HUES48 (cell line): ENCODE measurements around the gene RPH3AL.

Experiments
- H3K27ac ChIP-seq: one replicate; pipeline ENCODE4 v1.7.0; 2013; ENCODE audit warnings: low read depth, low read length, inconsistent platforms
- H3K27me3 ChIP-seq: 2 replicates; pipeline ENCODE4 v1.6.1; 2013; ENCODE audit warnings: mild to moderate bottlenecking, low read length; ENCODE audit not compliant: control insufficient read depth, insufficient read depth
- H3K36me3 ChIP-seq: 2 replicates; pipeline ENCODE4 v1.6.1; 2013; ENCODE audit warnings: low read length; ENCODE audit not compliant: control insufficient read depth, insufficient read depth
- H3K4me1 ChIP-seq: 2 replicates; pipeline ENCODE4 v1.6.1; 2013; ENCODE audit warnings: mild to moderate bottlenecking, low read length; ENCODE audit not compliant: control insufficient read depth, insufficient read depth
- H3K4me3 ChIP-seq: 2 replicates; pipeline ENCODE4 v1.5.1; 2013; ENCODE audit warnings: mild to moderate bottlenecking, low read depth, low read length
- H3K9ac ChIP-seq: 2 replicates; pipeline ENCODE4 v1.6.1; 2013; ENCODE audit warnings: mild to moderate bottlenecking, low read depth, low read length, moderate library complexity
- H3K9me3 ChIP-seq: 2 replicates; pipeline ENCODE4 v1.6.1; 2013; ENCODE audit warnings: low read length; ENCODE audit not compliant: control insufficient read depth, insufficient read depth

RPH3AL gene

DNA sequence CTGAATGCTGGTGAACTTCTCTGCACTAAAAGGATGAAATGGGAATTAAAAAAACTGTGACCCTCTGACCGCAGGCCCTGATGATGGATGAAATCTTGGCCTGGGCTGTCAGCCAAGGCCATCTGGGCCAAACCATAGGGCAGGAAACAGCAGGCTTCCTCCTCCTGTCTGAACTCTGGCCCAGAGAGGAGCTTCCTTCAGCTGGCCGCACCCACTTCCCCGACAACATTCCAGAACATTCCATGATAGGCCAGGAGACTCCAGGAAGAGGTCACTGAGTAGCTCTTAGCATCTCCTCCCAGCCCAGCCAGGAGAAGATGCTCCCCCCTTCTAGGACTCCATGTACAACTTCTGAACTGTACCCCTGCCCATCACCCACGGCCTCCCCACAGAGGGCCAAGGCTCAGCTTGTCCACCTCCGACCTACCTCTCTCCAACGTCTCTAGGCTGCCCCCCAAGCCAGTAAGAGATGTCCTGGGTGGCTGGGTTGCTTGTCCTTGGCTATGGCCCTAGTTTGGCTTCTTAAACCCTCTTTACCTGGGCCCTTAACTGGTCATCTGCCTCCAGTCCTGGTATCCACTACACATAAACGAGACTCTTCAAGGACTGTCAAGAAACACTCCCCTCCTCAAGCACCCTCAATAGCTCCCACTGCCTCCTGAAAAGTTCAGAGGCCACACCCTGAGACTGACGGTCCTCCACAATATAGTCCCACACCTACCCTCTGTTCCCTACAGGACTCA, 1.7 kb downstream of the RPH3AL start:
- no peak overlapping the region for H3K4me3 ChIP-seq
- H3K9me3 ChIP-seq: peaks cover 12% of the 10 kb centered on the region
- no peak overlapping the region for H3K27ac ChIP-seq
- H3K27me3 ChIP-seq: no peaks in the 10 kb centered on the region
- H3K4me1 ChIP-seq: peaks cover 6% of the 10 kb centered on the region; the same call in 1 of the 2 replicates
- H3K36me3 ChIP-seq: no peaks in the 10 kb centered on the region
- no peak overlapping the region for H3K9ac ChIP-seq

DNA sequence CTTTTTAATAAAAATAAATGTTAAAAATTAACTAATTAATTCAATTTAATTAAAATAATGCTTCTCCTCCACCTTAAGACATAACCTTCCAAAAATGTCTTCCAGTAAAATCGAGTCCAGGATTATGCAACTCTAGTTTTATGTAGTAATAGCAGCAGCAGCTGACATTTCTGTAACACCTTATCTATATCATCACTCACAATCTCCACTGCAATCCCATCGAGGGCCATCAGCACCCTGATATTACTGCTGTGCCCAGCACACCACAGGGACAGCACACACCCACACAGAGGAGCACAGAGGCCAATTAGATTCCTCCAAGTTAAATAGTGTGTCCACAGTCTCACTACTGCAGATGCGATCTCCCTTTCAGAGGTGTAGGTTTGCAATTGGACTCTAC, 2.9 kb downstream of the RPH3AL start:
- Histone ChIP-seq H3K4me1 (peaks cover 6% of the 10 kb centered on the region; the same call in 1 of the 2 replicates), H3K4me3 (no peak overlapping the region), H3K9me3 (0 out of 2 replicates have a peak, but pooled peaks cover 1% of the 10 kb centered on the region), H3K9ac (no peak overlapping the region), H3K27ac (no peak overlapping the region), H3K27me3 (no peaks in the 10 kb centered on the region), H3K36me3 (no peaks in the 10 kb centered on the region)

DNA sequence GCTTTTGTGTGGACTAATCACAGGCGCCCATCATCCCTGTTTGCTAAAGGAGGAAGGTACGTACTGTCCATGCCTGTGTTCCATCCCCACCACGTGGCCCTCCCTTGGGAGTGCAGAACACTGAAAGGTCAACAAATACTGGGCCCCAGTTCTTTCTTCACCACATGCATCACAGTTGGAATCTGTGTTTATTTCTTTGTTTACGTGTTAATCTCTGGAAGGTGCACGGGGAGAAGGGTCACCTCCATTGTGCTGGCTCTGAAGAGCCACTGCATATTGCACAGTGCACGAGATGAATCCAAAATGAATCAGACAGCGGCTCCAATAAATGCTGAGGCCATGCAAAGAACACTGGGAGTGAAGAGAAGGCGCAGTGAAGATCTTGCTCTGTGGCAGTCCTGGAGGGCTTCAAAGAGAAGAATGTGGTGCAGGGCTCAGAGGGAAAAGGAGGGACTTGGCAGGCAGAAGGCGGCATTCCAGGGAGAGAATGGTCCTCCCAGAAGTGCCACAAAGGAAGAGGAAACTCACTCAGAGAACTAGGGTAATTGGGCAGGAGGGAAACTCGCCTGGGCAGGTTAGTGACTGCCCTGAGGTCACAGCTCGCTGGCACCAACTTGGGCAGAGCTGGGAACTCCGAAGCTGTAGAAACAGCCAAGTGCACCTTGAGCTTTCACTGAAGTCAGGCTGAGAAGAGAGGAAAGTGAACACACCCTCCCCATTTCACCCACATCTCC, 3.7 kb downstream of the RPH3AL start:
- no peak overlapping the region for H3K27ac ChIP-seq
- H3K9ac ChIP-seq: no peak overlapping the region

DNA sequence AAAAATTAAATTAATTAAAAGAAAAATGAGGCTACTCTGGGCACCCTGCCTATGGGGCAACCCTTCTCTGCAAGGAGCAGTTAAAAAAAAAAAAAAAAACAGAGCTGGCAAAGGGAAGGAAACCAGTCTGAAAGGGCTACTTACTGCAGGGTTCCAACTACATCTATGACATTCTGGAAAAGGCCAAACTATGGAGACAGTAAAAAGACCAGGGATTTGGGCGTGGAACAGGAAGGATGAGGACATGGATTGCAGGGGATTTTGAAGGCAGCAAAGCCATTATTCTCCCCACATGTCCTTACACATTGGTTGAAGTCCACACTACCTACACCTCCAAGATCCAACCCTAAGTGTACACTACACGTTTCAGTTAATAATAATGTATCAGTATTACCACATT, 4.6 kb downstream of the RPH3AL start:
- H3K4me3 ChIP-seq: no peak overlapping the region
- peaks cover 6% of the 10 kb centered on the region; the same call in 1 of the 2 replicates for H3K4me1 ChIP-seq
- H3K27ac ChIP-seq: no peak overlapping the region
- H3K9me3 ChIP-seq: no peaks in the 10 kb centered on the region
- no peaks in the 10 kb centered on the region for H3K27me3 ChIP-seq
- H3K9ac ChIP-seq: no peak overlapping the region
- no peaks in the 10 kb centered on the region for H3K36me3 ChIP-seq

More for the DNA sequence above, 3.7 kb downstream of the RPH3AL start:
- Histone ChIP-seq H3K36me3 (no peaks in the 10 kb centered on the region), H3K27me3 (no peaks in the 10 kb centered on the region), H3K4me1 (peaks cover 6% of the 10 kb centered on the region; the same call in 1 of the 2 replicates), H3K9me3 (no peaks in the 10 kb centered on the region), H3K4me3 (no peak overlapping the region)

DNA sequence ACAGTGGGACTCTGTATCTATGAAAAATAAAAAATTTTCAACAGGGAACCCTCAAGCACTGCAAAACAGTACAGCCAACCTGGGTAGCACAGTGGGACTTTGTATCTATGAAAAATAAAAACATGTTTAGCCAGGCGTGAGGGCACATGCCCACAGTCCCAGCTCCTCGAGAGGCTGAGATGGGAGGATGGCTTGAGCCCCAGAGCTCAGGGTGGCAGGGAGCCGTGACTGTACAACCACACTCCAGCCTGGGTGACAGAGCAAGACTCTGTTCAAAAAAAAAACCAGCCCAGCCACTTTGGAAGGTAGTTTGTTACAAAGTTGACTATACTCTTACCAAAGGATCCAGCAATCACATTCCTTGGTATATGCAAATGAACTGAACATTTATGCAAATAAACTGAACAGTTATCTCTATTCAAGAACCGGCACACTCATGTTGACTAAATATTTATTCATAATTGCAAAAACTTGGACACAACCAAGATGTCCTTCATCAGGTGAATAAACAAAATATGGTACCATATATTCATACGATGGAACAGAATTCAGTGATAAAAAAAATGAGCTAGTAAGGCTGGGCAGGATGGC, 5.2 kb downstream of the RPH3AL start:
- Histone ChIP-seq H3K9ac (no peak overlapping the region), H3K36me3 (no peaks in the 10 kb centered on the region), H3K27ac (no peak overlapping the region), H3K27me3 (no peaks in the 10 kb centered on the region), H3K9me3 (no peaks in the 10 kb centered on the region), H3K4me3 (no peak overlapping the region), H3K4me1 (peaks cover under 1% of the 10 kb centered on the region; the same call in 1 of the 2 replicates)

DNA sequence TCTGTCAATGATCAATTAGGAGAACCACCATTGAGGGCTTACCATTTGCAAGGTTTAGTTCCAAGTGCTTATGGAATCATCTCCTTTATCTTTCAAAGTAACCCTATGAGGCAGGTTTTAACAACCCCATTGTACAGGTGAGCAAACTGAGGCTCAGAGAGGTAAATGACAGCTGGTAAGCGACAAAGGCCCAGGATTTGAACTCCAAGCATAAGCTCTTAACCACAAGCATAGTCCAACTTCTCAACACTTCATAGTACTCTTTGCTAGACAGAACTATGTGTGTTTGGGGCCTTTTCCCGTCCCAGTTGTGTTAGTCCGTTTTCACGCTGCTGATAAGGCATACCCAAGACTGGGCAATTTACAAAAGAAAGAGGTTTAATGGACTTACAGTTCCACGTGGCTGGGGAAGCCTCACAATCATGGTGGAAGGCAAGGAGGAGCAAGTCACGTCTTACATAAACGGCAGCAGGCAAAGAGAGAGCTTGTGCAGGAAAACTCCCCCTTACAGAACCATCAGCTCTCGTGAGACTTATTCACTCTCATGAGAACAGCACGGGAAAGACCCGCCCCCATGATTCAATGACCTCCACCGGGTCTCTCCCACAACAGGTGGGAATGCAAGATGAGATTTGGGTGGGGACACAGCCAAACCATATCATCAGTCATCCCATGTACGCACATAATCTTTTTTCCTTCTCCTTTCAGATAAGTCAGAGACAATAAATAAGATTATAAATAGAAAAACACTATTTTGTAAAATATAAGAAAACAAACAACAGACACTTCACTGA, 6.4 kb downstream of the RPH3AL start:
- Histone ChIP-seq H3K27ac (no peak overlapping the region), H3K4me1 (no peaks in the 10 kb centered on the region), H3K27me3 (no peaks in the 10 kb centered on the region), H3K4me3 (no peak overlapping the region), H3K9ac (no peak overlapping the region), H3K36me3 (no peaks in the 10 kb centered on the region), H3K9me3 (no peaks in the 10 kb centered on the region)

DNA sequence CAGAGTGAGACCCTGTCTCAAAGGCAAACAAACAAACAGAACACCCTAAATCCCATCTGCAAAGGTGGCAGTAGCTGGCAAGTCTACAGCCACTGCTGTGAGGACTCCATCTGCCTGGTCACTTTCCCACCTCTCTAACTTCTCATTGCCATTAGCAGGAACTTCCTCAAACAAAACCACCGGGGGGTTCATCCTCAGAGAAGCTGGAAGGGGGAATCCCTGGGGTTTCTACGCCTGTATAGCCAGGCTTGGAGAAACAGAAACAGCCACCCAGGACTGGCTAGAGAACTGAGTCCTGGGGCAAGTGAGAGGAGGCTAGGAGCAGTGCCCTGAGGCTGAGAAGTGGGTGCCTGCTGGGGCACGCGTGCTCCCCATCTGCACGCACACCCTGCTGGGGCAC, 7.3 kb downstream of the RPH3AL start:
- H3K27ac ChIP-seq: no peak overlapping the region
- no peaks in the 10 kb centered on the region for H3K9me3 ChIP-seq
- no peak overlapping the region for H3K4me3 ChIP-seq
- no peaks in the 10 kb centered on the region for H3K36me3 ChIP-seq
- H3K9ac ChIP-seq: no peak overlapping the region
- no peaks in the 10 kb centered on the region for H3K27me3 ChIP-seq
- no peaks in the 10 kb centered on the region for H3K4me1 ChIP-seq

DNA sequence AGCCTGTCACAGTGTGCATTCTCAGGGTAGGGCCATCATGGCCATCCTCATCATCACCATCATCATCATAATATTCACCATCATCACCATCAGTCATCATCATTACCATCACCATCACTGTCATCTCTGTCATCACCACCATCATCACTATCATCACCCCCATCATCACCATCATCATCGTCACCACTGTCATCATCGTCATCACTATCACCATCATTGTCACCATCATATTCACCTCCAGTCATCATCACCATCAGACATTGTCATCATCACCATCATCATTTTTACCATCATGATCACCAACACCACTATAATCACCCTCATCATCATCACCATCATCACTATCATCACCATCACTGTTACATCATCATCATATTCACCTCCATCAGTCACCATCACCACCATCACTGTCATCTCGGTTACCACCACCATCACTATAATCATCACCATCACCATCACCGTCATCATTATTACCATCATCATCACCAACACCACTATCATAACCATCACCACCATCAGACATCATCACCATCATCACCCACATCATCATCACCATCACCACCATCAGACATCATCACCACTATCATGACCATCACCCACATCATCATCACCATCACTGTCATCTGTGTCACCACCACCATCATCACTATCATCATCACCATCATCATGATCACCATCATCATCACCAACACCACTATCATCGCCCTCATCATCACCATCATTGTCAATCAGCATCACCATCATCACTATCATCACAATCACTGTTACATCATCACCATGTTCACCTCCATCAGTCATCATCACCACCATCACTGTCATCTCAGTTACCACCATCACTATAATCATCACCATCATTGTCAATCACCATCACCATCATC, 8.5 kb downstream of the RPH3AL start:
- Histone ChIP-seq H3K9me3 (no peaks in the 10 kb centered on the region), H3K9ac (no peak overlapping the region), H3K27ac (no peak overlapping the region), H3K27me3 (no peaks in the 10 kb centered on the region), H3K36me3 (no peaks in the 10 kb centered on the region), H3K4me1 (no peaks in the 10 kb centered on the region), H3K4me3 (no peak overlapping the region)

DNA sequence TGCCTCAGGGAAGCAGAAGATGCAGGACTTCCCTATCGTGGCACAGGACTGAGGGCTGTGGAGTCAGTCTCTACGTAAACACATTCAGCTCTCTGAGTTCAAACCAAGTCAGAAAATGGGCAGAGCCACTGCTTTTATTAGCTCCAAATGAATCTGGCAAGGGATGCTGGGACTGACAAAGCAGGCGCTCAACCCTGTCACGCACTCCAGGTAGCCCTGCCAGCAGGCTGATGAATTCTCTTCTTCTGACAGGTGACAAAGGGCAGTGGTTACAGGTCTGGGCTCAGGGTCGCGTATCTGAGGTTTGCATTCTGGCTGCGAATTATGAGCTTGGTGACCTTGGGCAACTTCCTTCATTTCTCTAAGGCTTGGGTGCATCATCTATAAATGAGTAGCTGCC, 9.4 kb downstream of the RPH3AL start:
- H3K9ac ChIP-seq: no peak overlapping the region
- no peak overlapping the region for H3K27ac ChIP-seq
- no peaks in the 10 kb centered on the region for H3K4me1 ChIP-seq
- H3K4me3 ChIP-seq: no peak overlapping the region
- no peaks in the 10 kb centered on the region for H3K27me3 ChIP-seq
- H3K36me3 ChIP-seq: no peaks in the 10 kb centered on the region
- no peaks in the 10 kb centered on the region for H3K9me3 ChIP-seq

DNA sequence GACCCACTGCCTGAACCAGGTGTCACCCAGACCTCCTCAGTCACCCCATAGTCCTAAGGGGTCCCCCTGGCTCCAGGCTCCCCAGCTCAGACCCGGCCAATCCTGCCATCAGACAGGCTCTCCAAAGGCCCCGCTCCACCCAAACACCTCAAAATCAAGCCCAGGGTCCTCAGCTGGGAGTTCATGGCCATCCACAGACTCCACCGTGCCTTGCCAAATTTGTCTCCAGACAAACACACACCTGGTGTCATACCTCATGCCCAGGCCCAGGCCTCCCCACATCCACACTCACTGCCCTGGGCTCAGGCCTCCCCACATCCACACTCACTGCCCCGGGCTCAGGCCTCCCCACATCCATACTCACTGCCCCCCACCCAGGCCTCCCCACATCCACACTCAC, 12.5 kb downstream of the RPH3AL start:
- no peak overlapping the region for H3K9ac ChIP-seq
- H3K9me3 ChIP-seq: no peaks in the 10 kb centered on the region
- H3K27me3 ChIP-seq: no peaks in the 10 kb centered on the region
- no peak overlapping the region for H3K4me3 ChIP-seq
- H3K36me3 ChIP-seq: no peaks in the 10 kb centered on the region
- H3K27ac ChIP-seq: no peak overlapping the region
- peaks cover 9% of the 10 kb centered on the region; the same call in 1 of the 2 replicates for H3K4me1 ChIP-seq
